Measurements from ENCODE around the gene ATXN1. TPM values are rescaled to one million over a fixed set of nuclear protein-coding genes. Genes with fewer than 3 reads are reported as not detected.

The ATXN1 gene
- polyA plus RNA-seq, 2 of the 4 experiments (the other 2 are of a cell fraction): 2.9 to 8.3 TPM

DNA sequence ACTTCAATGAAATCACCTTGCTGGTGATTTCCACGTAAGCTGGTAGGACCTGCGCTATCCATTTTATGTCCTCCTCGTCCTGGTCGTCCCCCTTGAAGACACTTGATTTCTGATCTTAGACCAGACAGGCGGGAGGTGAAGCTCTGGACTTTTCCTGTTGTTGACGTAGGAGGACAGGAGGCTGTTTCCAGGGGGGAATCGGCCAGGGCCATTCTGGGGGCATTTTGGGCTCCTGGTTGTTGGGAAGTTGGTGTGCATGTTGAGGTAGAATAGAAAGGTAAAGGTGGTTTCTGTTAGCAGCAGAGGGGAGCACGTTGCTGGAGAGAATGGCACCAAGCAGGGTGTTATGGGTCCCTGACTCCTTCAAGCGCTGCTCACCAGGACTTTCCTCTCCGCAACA, 466.9 kb downstream of the ATXN1 start:
- no peak for DNase-seq (ENCODE audit: low read depth in 1 of 2, low spot score in 1 of 2)
- ChIA-PET POLR2A (no interaction called here), CTCF (interaction anchor here (3.4 kb wide), 1 partner anchor 9 kb away, joined by 19 read pairs; no protein-coding TSS in a partner anchor)
- WGBS (ENCODE audit: missing lambda C conversion rate): 58% methylated on average over 9 of the region's 10 CpGs
- TF ChIP-seq, protein P1, sequence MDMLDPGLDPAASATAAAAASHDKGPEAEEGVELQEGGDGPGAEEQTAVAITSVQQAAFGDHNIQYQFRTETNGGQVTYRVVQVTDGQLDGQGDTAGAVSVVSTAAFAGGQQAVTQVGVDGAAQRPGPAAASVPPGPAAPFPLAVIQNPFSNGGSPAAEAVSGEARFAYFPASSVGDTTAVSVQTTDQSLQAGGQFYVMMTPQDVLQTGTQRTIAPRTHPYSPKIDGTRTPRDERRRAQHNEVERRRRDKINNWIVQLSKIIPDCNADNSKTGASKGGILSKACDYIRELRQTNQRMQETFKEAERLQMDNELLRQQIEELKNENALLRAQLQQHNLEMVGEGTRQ (IDR thresholded peaks at IDR 0.05): no peak
- TF ChIP-seq NPAS2 (CRISPR knock-in tag; IDR thresholded peaks at IDR 0.05; ENCODE audit: borderline replicate concordance) (no peak), FOSB (CRISPR knock-in tag; IDR thresholded peaks at IDR 0.05) (no peak), RFX5 (IDR thresholded peaks at IDR 0.05) (no peak), RCOR1 (IDR thresholded peaks at IDR 0.05; ENCODE audit: low read depth, low read length) (no peak), GATA3 (IDR thresholded peaks at IDR 0.05; ENCODE audit: borderline replicate concordance) (no peak), PHF8 (IDR thresholded peaks at IDR 0.05; ENCODE audit: borderline replicate concordance, low read depth) (no peak), SMC3 (IDR thresholded peaks at IDR 0.05) (no peak), CBX2 (IDR thresholded peaks at IDR 0.05; ENCODE audit: borderline replicate concordance, low read depth) (no peak), NFE2L2 (conservative IDR thresholded peaks at IDR 0.05; ENCODE audit: low read length) (no peak), FOXS1 (CRISPR knock-in tag; IDR thresholded peaks at IDR 0.05) (no peak), EHF (CRISPR knock-in tag; IDR thresholded peaks at IDR 0.05) (no peak), KDM1A (IDR thresholded peaks at IDR 0.05; ENCODE audit: low read depth) (no peak)
- TF ChIP-seq, protein P2, sequence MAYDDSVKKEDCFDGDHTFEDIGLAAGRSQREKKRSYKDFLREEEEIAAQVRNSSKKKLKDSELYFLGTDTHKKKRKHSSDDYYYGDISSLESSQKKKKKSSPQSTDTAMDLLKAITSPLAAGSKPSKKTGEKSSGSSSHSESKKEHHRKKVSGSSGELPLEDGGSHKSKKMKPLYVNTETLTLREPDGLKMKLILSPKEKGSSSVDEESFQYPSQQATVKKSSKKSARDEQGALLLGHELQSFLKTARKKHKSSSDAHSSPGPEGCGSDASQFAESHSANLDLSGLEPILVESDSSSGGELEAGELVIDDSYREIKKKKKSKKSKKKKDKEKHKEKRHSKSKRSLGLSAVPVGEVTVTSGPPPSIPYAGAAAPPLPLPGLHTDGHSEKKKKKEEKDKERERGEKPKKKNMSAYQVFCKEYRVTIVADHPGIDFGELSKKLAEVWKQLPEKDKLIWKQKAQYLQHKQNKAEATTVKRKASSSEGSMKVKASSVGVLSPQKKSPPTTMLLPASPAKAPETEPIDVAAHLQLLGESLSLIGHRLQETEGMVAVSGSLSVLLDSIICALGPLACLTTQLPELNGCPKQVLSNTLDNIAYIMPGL (CRISPR knock-in tag; IDR thresholded peaks at IDR 0.05; ENCODE audit: borderline replicate concordance): no peak
- TF ChIP-seq, protein P3, sequence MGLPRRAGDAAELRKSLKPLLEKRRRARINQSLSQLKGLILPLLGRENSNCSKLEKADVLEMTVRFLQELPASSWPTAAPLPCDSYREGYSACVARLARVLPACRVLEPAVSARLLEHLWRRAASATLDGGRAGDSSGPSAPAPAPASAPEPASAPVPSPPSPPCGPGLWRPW (IDR thresholded peaks at IDR 0.05): no peak
- no peak for FAIRE-seq
- ATAC-seq: no peak
- H3K4me1 ChIP-seq: no peaks in the 10 kb centered on the region
- no peaks in the 10 kb centered on the region for H3K9me3 ChIP-seq
- no peak overlapping the region for H3K4me3 ChIP-seq
- no peak overlapping the region for H3K4me2 ChIP-seq
- H3K27ac ChIP-seq: no peak overlapping the region

DNA sequence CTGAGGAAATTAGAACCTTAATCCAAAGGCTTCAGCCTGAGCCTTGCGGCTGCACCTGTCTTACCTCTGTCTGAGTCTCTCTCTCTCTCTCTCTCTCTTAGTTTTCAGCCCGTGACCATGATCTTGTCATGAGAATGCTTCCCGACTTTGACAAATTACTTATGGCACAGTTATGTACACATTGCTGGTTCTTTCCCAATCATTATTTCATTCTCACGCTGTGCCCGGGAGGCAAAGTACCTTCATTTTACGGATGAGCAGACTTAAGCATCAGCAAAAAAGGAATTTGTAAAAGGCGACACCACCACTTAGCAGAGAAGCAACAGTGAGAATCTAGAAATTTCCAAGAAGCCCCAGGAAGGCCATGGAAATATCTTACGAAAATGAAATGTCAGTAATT, 468.3 kb downstream of the ATXN1 start:
- TF ChIP-seq KDM1A (IDR thresholded peaks at IDR 0.05; ENCODE audit: low read depth): no peak
- no peak for TF ChIP-seq SMC3 (IDR thresholded peaks at IDR 0.05)
- TF ChIP-seq, protein P4, sequence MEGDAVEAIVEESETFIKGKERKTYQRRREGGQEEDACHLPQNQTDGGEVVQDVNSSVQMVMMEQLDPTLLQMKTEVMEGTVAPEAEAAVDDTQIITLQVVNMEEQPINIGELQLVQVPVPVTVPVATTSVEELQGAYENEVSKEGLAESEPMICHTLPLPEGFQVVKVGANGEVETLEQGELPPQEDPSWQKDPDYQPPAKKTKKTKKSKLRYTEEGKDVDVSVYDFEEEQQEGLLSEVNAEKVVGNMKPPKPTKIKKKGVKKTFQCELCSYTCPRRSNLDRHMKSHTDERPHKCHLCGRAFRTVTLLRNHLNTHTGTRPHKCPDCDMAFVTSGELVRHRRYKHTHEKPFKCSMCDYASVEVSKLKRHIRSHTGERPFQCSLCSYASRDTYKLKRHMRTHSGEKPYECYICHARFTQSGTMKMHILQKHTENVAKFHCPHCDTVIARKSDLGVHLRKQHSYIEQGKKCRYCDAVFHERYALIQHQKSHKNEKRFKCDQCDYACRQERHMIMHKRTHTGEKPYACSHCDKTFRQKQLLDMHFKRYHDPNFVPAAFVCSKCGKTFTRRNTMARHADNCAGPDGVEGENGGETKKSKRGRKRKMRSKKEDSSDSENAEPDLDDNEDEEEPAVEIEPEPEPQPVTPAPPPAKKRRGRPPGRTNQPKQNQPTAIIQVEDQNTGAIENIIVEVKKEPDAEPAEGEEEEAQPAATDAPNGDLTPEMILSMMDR (IDR thresholded peaks at IDR 0.05): no peak
- TF ChIP-seq RARB (CRISPR knock-in tag; IDR thresholded peaks at IDR 0.05): no peak
- TF ChIP-seq CHD2 (IDR thresholded peaks at IDR 0.05; ENCODE audit: low read length, partially characterized antibody): no peak
- no peak for TF ChIP-seq JUN (IDR thresholded peaks at IDR 0.05)
- TF ChIP-seq PHF8 (IDR thresholded peaks at IDR 0.05; ENCODE audit: borderline replicate concordance, low read depth): no peak
- no peak for TF ChIP-seq FOSB (CRISPR knock-in tag; IDR thresholded peaks at IDR 0.05)
- TF ChIP-seq HDAC2 (IDR thresholded peaks at IDR 0.05): no peak
- no peak for TF ChIP-seq RAD21 (conservative IDR thresholded peaks at IDR 0.05 in 1 of 2, IDR thresholded peaks at IDR 0.05 in 1 of 2)
- TF ChIP-seq GATA3 (IDR thresholded peaks at IDR 0.05; ENCODE audit: borderline replicate concordance): no peak
- TF ChIP-seq, protein P3 (IDR thresholded peaks at IDR 0.05): no peak
- TF ChIP-seq SREBF2 (IDR thresholded peaks at IDR 0.05): no peak
- Histone ChIP-seq H3K27ac (no peak overlapping the region), H3K4me3 (no peak overlapping the region), H3K9me3 (no peaks in the 10 kb centered on the region), H3K4me2 (no peak overlapping the region), H3K4me1 (no peaks in the 10 kb centered on the region)
- FAIRE-seq (no peak), ATAC-seq (no peak), DNase-seq (ENCODE audit: low read depth in 1 of 2, low spot score in 1 of 2) (no peak)
- ChIA-PET POLR2A (no interaction called here), CTCF (interaction anchor here (1.3 kb wide), 1 partner anchor 117 kb away, joined by 3 read pairs; no protein-coding TSS in a partner anchor)
- 72% methylated on average over 8 of the region's 8 CpGs for WGBS (ENCODE audit: missing lambda C conversion rate)
